ENCODE results near the gene PRCC. TPM values are rescaled to one million over a fixed set of nuclear protein-coding genes. Genes with fewer than 3 reads are reported as not detected.

Gene PRCC
- total and polyA plus RNA-seq, 2 of the 13 experiments (the other 11 are each of a cell fraction or from before 2014, with no cell fraction given), result 24.2 to 40.5 TPM

DNA sequence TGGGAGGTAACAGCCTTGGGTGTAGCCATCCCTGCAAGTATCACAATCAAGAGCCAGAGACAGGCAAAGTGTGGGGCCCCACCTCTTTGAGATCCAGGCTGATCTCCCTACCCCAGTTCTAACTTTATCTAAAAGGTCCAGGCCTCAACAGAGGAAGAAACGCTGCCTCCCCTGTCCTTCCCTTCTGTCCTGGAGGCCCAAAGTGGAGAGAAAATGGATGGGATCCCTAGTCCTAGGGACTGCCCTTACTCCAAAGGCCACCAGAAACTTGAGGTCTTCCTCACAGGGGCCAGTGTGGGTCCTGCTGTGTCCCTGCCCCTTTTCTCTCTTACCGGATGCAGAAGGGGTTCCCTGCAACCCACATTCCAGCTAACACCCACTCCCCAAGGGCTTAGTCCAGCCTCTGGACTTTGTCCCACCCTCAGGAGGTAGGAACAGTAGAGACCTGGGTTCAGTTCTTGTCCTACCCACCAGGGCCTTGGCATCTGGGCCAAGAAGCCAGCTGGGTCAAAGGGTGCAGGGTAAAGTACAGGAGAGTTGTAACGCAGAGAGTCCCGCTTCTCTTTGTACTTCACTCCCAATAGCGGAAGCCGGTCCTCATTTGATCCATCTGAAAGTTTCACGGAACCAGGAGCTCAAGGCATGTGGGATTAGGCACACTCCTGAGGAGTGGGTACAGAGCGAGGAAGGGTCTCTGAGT lies 17.8 kb upstream of the PRCC start (continued):
- TF ChIP-seq ZNF83 (CRISPR knock-in tag; IDR thresholded peaks at IDR 0.05; ENCODE audit: borderline replicate concordance), result no peak
- TF ChIP-seq TARDBP (CRISPR knock-in tag; IDR thresholded peaks at IDR 0.05), result no peak
- TF ChIP-seq, protein P1, sequence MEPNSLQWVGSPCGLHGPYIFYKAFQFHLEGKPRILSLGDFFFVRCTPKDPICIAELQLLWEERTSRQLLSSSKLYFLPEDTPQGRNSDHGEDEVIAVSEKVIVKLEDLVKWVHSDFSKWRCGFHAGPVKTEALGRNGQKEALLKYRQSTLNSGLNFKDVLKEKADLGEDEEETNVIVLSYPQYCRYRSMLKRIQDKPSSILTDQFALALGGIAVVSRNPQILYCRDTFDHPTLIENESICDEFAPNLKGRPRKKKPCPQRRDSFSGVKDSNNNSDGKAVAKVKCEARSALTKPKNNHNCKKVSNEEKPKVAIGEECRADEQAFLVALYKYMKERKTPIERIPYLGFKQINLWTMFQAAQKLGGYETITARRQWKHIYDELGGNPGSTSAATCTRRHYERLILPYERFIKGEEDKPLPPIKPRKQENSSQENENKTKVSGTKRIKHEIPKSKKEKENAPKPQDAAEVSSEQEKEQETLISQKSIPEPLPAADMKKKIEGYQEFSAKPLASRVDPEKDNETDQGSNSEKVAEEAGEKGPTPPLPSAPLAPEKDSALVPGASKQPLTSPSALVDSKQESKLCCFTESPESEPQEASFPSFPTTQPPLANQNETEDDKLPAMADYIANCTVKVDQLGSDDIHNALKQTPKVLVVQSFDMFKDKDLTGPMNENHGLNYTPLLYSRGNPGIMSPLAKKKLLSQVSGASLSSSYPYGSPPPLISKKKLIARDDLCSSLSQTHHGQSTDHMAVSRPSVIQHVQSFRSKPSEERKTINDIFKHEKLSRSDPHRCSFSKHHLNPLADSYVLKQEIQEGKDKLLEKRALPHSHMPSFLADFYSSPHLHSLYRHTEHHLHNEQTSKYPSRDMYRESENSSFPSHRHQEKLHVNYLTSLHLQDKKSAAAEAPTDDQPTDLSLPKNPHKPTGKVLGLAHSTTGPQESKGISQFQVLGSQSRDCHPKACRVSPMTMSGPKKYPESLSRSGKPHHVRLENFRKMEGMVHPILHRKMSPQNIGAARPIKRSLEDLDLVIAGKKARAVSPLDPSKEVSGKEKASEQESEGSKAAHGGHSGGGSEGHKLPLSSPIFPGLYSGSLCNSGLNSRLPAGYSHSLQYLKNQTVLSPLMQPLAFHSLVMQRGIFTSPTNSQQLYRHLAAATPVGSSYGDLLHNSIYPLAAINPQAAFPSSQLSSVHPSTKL (CRISPR knock-in tag; IDR thresholded peaks at IDR 0.05), result no peak
- TF ChIP-seq AKAP8 (CRISPR knock-in tag; IDR thresholded peaks at IDR 0.05), result peak; percentile 47; the same call in 1 of the 2 replicates
- TF ChIP-seq, protein P2, sequence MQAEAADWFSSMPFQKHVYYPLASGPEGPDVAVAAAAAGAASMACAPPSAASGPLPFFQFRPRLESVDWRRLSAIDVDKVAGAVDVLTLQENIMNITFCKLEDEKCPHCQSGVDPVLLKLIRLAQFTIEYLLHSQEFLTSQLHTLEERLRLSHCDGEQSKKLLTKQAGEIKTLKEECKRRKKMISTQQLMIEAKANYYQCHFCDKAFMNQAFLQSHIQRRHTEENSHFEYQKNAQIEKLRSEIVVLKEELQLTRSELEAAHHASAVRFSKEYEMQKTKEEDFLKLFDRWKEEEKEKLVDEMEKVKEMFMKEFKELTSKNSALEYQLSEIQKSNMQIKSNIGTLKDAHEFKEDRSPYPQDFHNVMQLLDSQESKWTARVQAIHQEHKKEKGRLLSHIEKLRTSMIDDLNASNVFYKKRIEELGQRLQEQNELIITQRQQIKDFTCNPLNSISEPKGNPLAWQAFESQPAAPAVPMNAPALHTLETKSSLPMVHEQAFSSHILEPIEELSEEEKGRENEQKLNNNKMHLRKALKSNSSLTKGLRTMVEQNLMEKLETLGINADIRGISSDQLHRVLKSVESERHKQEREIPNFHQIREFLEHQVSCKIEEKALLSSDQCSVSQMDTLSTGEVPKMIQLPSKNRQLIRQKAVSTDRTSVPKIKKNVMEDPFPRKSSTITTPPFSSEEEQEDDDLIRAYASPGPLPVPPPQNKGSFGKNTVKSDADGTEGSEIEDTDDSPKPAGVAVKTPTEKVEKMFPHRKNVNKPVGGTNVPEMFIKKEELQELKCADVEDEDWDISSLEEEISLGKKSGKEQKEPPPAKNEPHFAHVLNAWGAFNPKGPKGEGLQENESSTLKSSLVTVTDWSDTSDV (CRISPR knock-in tag; IDR thresholded peaks at IDR 0.05), result no peak
- no peak for TF ChIP-seq ZSCAN22 (CRISPR knock-in tag; IDR thresholded peaks at IDR 0.05)
- TF ChIP-seq IKZF4 (CRISPR knock-in tag; IDR thresholded peaks at IDR 0.05; ENCODE audit: borderline replicate concordance, low read depth, not compliant biosample characterization), result no peak
- TF ChIP-seq, protein P3, sequence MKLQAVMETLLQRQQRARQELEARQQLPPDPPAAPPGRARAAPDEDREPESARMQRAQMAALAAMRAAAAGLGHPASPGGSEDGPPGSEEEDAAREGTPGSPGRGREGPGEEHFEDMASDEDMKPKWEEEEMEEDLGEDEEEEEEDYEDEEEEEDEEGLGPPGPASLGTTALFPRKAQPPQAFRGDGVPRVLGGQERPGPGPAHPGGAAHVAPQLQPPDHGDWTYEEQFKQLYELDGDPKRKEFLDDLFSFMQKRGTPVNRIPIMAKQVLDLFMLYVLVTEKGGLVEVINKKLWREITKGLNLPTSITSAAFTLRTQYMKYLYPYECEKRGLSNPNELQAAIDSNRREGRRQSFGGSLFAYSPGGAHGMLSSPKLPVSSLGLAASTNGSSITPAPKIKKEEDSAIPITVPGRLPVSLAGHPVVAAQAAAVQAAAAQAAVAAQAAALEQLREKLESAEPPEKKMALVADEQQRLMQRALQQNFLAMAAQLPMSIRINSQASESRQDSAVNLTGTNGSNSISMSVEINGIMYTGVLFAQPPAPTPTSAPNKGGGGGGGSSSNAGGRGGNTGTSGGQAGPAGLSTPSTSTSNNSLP (IDR thresholded peaks at IDR 0.05; ENCODE audit: low read depth, low read length), result no peak
- TF ChIP-seq, protein P4, sequence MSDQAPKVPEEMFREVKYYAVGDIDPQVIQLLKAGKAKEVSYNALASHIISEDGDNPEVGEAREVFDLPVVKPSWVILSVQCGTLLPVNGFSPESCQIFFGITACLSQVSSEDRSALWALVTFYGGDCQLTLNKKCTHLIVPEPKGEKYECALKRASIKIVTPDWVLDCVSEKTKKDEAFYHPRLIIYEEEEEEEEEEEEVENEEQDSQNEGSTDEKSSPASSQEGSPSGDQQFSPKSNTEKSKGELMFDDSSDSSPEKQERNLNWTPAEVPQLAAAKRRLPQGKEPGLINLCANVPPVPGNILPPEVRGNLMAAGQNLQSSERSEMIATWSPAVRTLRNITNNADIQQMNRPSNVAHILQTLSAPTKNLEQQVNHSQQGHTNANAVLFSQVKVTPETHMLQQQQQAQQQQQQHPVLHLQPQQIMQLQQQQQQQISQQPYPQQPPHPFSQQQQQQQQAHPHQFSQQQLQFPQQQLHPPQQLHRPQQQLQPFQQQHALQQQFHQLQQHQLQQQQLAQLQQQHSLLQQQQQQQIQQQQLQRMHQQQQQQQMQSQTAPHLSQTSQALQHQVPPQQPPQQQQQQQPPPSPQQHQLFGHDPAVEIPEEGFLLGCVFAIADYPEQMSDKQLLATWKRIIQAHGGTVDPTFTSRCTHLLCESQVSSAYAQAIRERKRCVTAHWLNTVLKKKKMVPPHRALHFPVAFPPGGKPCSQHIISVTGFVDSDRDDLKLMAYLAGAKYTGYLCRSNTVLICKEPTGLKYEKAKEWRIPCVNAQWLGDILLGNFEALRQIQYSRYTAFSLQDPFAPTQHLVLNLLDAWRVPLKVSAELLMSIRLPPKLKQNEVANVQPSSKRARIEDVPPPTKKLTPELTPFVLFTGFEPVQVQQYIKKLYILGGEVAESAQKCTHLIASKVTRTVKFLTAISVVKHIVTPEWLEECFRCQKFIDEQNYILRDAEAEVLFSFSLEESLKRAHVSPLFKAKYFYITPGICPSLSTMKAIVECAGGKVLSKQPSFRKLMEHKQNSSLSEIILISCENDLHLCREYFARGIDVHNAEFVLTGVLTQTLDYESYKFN (CRISPR knock-in tag; conservative IDR thresholded peaks at IDR 0.05), result peak; percentile 65
- TF ChIP-seq CENPBD1 (CRISPR knock-in tag; IDR thresholded peaks at IDR 0.05; ENCODE audit: borderline replicate concordance, low read depth), result no peak
- TF ChIP-seq ZNF251 (CRISPR knock-in tag; IDR thresholded peaks at IDR 0.05), result no peak
